Nephron (organoid): ENCODE data around the gene PRKD1.

Experiments
- H3K27ac Mint-ChIP-seq, 3 experiments: 2 replicates each; pipeline ENCODE4 v1.8.0; 2020; ENCODE audit warnings: mixed read lengths in 3 of 3, mild to moderate bottlenecking in 2 of 3, moderate library complexity in 1 of 3
- H3K27me3 Mint-ChIP-seq: 2 replicates; pipeline ENCODE4 v1.8.0; 2021; ENCODE audit warnings: low read depth, mild to moderate bottlenecking, moderate library complexity, mixed read lengths
- H3K36me3 Mint-ChIP-seq: 2 replicates; pipeline ENCODE4 v1.8.0; 2020; ENCODE audit warnings: low read depth, mixed read lengths
- H3K4me1 Mint-ChIP-seq: 2 replicates; pipeline ENCODE4 v1.8.0; 2020; ENCODE audit warnings: mixed read lengths
- H3K4me3 Mint-ChIP-seq, 3 experiments: 2 replicates each; pipeline ENCODE4 v1.8.0; 2020; ENCODE audit warnings: mild to moderate bottlenecking in 3 of 3, mixed read lengths in 3 of 3, moderate library complexity in 2 of 3
- H3K9me3 Mint-ChIP-seq: 2 replicates; pipeline ENCODE4 v1.8.0; 2020; ENCODE audit warnings: mixed read lengths
- CTCF ChIP-seq, 3 experiments: fragments of 200-600 bp; sonication (generic); IDR thresholded peaks; one replicate each; pipeline ENCODE4 v1.5.0; 2021; ENCODE audit warnings: antibody characterized with exemption in 3 of 3; ENCODE audit not compliant: unreplicated experiment in 3 of 3

The PRKD1 gene

GRCh38 chr14:29548948-29549370, 378.7 kb downstream of the PRKD1 start:
- no peaks in the 10 kb centered on the region for H3K36me3 Mint-ChIP-seq
- peak overlapping the region in 1 of 3 experiments; percentile 4 for H3K27ac Mint-ChIP-seq
- no peak overlapping the region for H3K4me3 Mint-ChIP-seq
- H3K4me1 Mint-ChIP-seq: no peaks in the 10 kb centered on the region
- peak; percentile 55 to 72 (median 64) for TF ChIP-seq CTCF (IDR thresholded peaks at IDR 0.05; ENCODE audit: unreplicated experiment in 3 of 3)
- H3K9me3 Mint-ChIP-seq: no peaks in the 10 kb centered on the region
- peaks cover 3% of the 10 kb centered on the region for H3K27me3 Mint-ChIP-seq

GRCh38 chr14:29545714-29546113, 381.9 kb downstream of the PRKD1 start:
- Mint-ChIP-seq H3K9me3 (no peaks in the 10 kb centered on the region), H3K36me3 (no peaks in the 10 kb centered on the region), H3K27ac (peak overlapping the region in 2 of 3 experiments; percentile 19 to 61), H3K27me3 (peaks cover 4% of the 10 kb centered on the region), H3K4me3 (no peak overlapping the region), H3K4me1 (no peaks in the 10 kb centered on the region)
- TF ChIP-seq CTCF (IDR thresholded peaks at IDR 0.05; ENCODE audit: unreplicated experiment in 3 of 3): no peak

- Mint-ChIP-seq H3K27ac (no peak overlapping the region), H3K36me3 (no peaks in the 10 kb centered on the region), H3K4me1 (no peaks in the 10 kb centered on the region), H3K4me3 (no peak overlapping the region), H3K27me3 (peaks cover 16% of the 10 kb centered on the region), H3K9me3 (no peaks in the 10 kb centered on the region)
- TF ChIP-seq CTCF (IDR thresholded peaks at IDR 0.05; ENCODE audit: unreplicated experiment in 3 of 3): peak; percentile 51 to 65 (median 52)
Measured at GRCh38 chr14:29536886-29537511, 390.6 kb downstream of the PRKD1 start.

GRCh38 chr14:29529418-29529817, 398.2 kb downstream of the PRKD1 start:
- Mint-ChIP-seq H3K27me3 (peaks cover 18% of the 10 kb centered on the region), H3K4me1 (no peaks in the 10 kb centered on the region), H3K4me3 (no peak overlapping the region), H3K27ac (no peak overlapping the region), H3K36me3 (no peaks in the 10 kb centered on the region), H3K9me3 (no peaks in the 10 kb centered on the region)
- peak in 2 of 3 experiments; percentile 45 to 54 for TF ChIP-seq CTCF (IDR thresholded peaks at IDR 0.05; ENCODE audit: unreplicated experiment in 3 of 3)

- Mint-ChIP-seq H3K9me3 (no peaks in the 10 kb centered on the region), H3K36me3 (no peaks in the 10 kb centered on the region), H3K27ac (no peak overlapping the region), H3K27me3 (peaks cover 14% of the 10 kb centered on the region), H3K4me3 (no peak overlapping the region), H3K4me1 (no peaks in the 10 kb centered on the region)
- TF ChIP-seq CTCF (IDR thresholded peaks at IDR 0.05; ENCODE audit: unreplicated experiment in 3 of 3): no peak
Measured at GRCh38 chr14:29528889-29529288, 398.8 kb downstream of the PRKD1 start.

- no peak overlapping the region for H3K27ac Mint-ChIP-seq
- no peaks in the 10 kb centered on the region for H3K36me3 Mint-ChIP-seq
- no peak for TF ChIP-seq CTCF (IDR thresholded peaks at IDR 0.05; ENCODE audit: unreplicated experiment in 3 of 3)
- no peaks in the 10 kb centered on the region for H3K4me1 Mint-ChIP-seq
- peaks cover 6% of the 10 kb centered on the region for H3K27me3 Mint-ChIP-seq
- H3K4me3 Mint-ChIP-seq: no peak overlapping the region
- H3K9me3 Mint-ChIP-seq: no peaks in the 10 kb centered on the region
Measured at GRCh38 chr14:29527286-29527685, 400.4 kb downstream of the PRKD1 start.
